DOHH2 (cell line): ENCODE results near the gene TIAM2.

Source experiments
- H3F3A ChIP-seq: fragments of 200-600 bp; sonication (generic), shearing (Covaris generic); 2 replicates; pipeline ENCODE4 v1.6.0; 2016; ENCODE audit warnings: antibody characterized with exemption, mild to moderate bottlenecking; ENCODE audit not compliant: control insufficient read depth, insufficient read depth
- H3K27ac ChIP-seq: fragments of 200-600 bp; sonication (generic); 2 replicates; pipeline ENCODE4 v1.5.1; 2014; ENCODE audit warnings: low read depth, mild to moderate bottlenecking, low read length, moderate library complexity
- H3K27me3 ChIP-seq: fragments of 200-600 bp; sonication (generic); 2 replicates; pipeline ENCODE4 v1.6.1; 2014; ENCODE audit warnings: mild to moderate bottlenecking, low read length, mixed read lengths; ENCODE audit not compliant: control insufficient read depth
- H3K36me3 ChIP-seq: fragments of 200-600 bp; sonication (generic); 2 replicates; pipeline ENCODE4 v1.6.1; 2014; ENCODE audit warnings: mild to moderate bottlenecking, low read length, moderate library complexity, mixed read lengths; ENCODE audit not compliant: control insufficient read depth
- H3K4me1 ChIP-seq: fragments of 200-600 bp; sonication (generic); 2 replicates; pipeline ENCODE4 v1.6.1; 2014; ENCODE audit warnings: mild to moderate bottlenecking, low read length, mixed read lengths; ENCODE audit not compliant: control insufficient read depth
- H3K4me2 ChIP-seq: fragments of 200-600 bp; sonication (generic); 2 replicates; pipeline ENCODE4 v1.6.0; 2014; ENCODE audit warnings: mild to moderate bottlenecking, low read length, moderate library complexity
- H3K4me3 ChIP-seq: fragments of 200-600 bp; sonication (generic); 2 replicates; pipeline ENCODE4 v1.5.1; 2014; ENCODE audit warnings: mild to moderate bottlenecking, low read length, mixed read lengths
- H3K79me2 ChIP-seq: fragments of 200-600 bp; sonication (generic); 2 replicates; pipeline ENCODE4 v1.6.1; 2014; ENCODE audit warnings: mild to moderate bottlenecking, low read length, mixed read lengths; ENCODE audit not compliant: control insufficient read depth
- H3K9me2 ChIP-seq: fragments of 200-600 bp; sonication (generic); replicated peaks from 2 replicates; pipeline ENCODE4 v1.6.1; 2014; ENCODE audit warnings: mild to moderate bottlenecking, low read length, mixed read lengths; ENCODE audit not compliant: control insufficient read depth
- H3K9me3 ChIP-seq: fragments of 200-600 bp; sonication (generic); 2 replicates; pipeline ENCODE4 v1.6.1; 2014; ENCODE audit warnings: antibody characterized with exemption, low read length, mixed read lengths; ENCODE audit not compliant: control insufficient read depth, insufficient read depth
- H4K20me1 ChIP-seq: fragments of 200-600 bp; sonication (generic); 2 replicates; pipeline ENCODE4 v1.6.0; 2014; ENCODE audit warnings: low read depth, mild to moderate bottlenecking, antibody characterized with exemption, low read length, moderate library complexity; ENCODE audit not compliant: control insufficient read depth, insufficient read depth
- EZH2phosphoT487 ChIP-seq: fragments of 200-600 bp; sonication (generic); IDR thresholded peaks from 2 replicates; pipeline ENCODE4 v1.6.1; 2017; ENCODE audit warnings: borderline replicate concordance, mild to moderate bottlenecking, antibody characterized with exemption, low read length, moderate library complexity, mixed read lengths
- TF ChIP-seq, protein P1 (sequence below): fragments of 200-600 bp; sonication (generic); IDR thresholded peaks from one replicate; pipeline ENCODE4 v1.5.1; 2014; ENCODE audit warnings: antibody characterized with exemption, mild to moderate bottlenecking, low read depth, low read length; ENCODE audit not compliant: poor library complexity, severe bottlenecking

TIAM2 gene

DNA sequence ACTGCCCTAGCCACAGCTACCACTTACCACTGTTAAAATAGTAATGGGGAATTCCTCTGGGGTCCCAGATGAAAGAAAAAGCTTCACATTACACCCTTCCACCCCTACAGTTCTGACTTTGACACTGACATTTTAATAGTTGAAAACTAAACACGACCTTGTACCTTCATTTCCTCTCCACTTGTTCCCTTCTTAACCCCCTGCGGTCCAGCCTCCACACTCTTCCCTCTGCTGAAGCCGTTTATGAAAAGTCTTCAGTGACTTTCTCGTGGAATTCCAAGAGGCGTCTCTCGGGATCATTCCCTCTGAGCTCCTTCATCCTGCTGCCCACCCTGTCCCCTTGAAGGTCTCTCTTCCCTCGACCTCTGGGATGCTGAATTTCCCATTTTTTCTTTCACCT, 36.6 kb upstream of the TIAM2 start:
- no peak for TF ChIP-seq EZH2phosphoT487
- TF ChIP-seq, protein P1, sequence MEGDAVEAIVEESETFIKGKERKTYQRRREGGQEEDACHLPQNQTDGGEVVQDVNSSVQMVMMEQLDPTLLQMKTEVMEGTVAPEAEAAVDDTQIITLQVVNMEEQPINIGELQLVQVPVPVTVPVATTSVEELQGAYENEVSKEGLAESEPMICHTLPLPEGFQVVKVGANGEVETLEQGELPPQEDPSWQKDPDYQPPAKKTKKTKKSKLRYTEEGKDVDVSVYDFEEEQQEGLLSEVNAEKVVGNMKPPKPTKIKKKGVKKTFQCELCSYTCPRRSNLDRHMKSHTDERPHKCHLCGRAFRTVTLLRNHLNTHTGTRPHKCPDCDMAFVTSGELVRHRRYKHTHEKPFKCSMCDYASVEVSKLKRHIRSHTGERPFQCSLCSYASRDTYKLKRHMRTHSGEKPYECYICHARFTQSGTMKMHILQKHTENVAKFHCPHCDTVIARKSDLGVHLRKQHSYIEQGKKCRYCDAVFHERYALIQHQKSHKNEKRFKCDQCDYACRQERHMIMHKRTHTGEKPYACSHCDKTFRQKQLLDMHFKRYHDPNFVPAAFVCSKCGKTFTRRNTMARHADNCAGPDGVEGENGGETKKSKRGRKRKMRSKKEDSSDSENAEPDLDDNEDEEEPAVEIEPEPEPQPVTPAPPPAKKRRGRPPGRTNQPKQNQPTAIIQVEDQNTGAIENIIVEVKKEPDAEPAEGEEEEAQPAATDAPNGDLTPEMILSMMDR = no peak
- Histone ChIP-seq H3K4me1 (peaks cover 5% of the 10 kb centered on the region), H4K20me1 (no peaks in the 10 kb centered on the region), H3K27ac (no peak overlapping the region), H3K27me3 (no peaks in the 10 kb centered on the region), H3K9me3 (no peaks in the 10 kb centered on the region), H3K36me3 (no peaks in the 10 kb centered on the region), H3K4me2 (no peak overlapping the region), H3K79me2 (no peaks in the 10 kb centered on the region), H3F3A (no peaks in the 10 kb centered on the region), H3K9me2 (no peaks in the 10 kb centered on the region), H3K4me3 (no peak overlapping the region)

DNA sequence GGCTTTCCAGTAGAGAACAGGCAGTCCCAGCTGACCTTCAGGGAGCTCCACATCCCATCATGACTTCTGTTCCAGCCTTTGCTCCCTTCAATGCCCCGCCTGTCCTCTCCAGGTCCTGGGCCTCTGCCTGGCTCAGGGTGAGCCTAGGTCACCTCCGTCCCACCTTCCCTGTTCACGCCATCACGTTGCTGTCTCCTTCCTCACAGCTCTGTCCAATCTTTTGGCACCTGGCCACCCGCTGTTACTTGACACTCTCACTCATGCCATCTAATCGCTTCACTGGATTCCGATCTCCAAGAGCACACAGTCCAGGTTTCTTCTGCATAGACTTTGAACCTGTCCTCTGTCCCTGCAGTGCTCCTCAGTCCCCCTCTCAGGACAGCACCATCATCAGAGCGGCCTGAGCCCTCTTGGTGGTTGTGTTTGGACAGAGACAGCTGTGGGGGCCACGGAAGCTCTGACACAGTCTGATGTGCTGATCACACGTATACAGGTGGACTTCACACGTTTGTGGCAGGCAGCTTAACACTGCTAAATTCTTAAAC, 34.7 kb upstream of the TIAM2 start:
- Histone ChIP-seq H3K4me3 (no peak overlapping the region), H3K27ac (no peak overlapping the region), H3K9me2 (no peaks in the 10 kb centered on the region), H3K79me2 (no peaks in the 10 kb centered on the region), H3K27me3 (no peaks in the 10 kb centered on the region), H4K20me1 (no peaks in the 10 kb centered on the region), H3F3A (no peaks in the 10 kb centered on the region), H3K36me3 (no peaks in the 10 kb centered on the region), H3K4me2 (no peak overlapping the region), H3K4me1 (no peaks in the 10 kb centered on the region), H3K9me3 (no peaks in the 10 kb centered on the region)
- TF ChIP-seq, protein P1 = no peak
- TF ChIP-seq EZH2phosphoT487 = no peak

DNA sequence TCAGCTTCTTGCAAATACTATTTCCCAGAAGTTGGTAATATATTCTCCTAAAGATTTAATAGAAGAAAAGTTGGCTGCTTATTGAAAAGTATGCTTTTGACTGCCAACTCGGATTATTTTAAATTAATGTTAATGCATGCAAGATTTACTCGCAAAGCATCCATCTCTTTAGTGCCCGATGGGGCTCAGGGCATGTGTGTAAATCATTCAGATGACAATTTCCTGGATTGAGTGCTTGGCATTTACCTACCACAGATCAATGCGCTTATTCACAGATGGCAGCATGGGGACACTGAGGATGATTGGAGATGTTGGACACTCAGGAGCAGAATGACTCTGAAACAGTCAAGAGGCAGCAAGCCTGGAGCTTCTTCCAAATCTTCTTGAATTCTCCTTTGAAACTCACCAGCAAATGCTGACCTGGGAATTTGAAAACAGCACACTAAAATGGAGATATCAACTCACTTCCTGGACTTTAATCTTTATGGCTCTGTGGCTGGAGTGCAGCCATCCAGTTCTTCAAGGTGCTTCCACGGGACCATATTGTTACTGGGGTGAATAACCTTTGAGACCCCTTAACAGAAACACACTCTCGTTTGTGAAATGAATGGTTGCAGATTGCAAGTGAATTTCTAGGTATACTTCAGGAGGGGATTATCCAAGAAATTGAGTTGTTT, 34.1 kb upstream of the TIAM2 start:
- H3K4me1 ChIP-seq = no peaks in the 10 kb centered on the region
- no peaks in the 10 kb centered on the region for H3K27me3 ChIP-seq
- no peaks in the 10 kb centered on the region for H3K36me3 ChIP-seq
- H3K27ac ChIP-seq = no peak overlapping the region
- no peaks in the 10 kb centered on the region for H3K9me3 ChIP-seq
- no peaks in the 10 kb centered on the region for H3K9me2 ChIP-seq
- no peak overlapping the region for H3K4me2 ChIP-seq
- H4K20me1 ChIP-seq = no peaks in the 10 kb centered on the region
- no peaks in the 10 kb centered on the region for H3F3A ChIP-seq
- no peaks in the 10 kb centered on the region for H3K79me2 ChIP-seq
- H3K4me3 ChIP-seq = no peak overlapping the region
- TF ChIP-seq, protein P1 = no peak
- no peak for TF ChIP-seq EZH2phosphoT487
